ENCODE measurements around the gene RNF6. TPM values are rescaled to one million over a fixed set of nuclear protein-coding genes. Genes with fewer than 3 reads are reported as not detected.

RNF6 gene
- 13.8 and 21.2 TPM in 2 replicates for polyA plus RNA-seq (2012; rRNA removed)
- 23.1 and 25.3 TPM in 2 replicates for polyA plus RNA-seq (2012; cell fraction: cytosol; rRNA removed)
- 8.1 and 15.1 TPM in 2 replicates for polyA plus RNA-seq (2012; cell fraction: nucleus; rRNA removed)

DNA sequence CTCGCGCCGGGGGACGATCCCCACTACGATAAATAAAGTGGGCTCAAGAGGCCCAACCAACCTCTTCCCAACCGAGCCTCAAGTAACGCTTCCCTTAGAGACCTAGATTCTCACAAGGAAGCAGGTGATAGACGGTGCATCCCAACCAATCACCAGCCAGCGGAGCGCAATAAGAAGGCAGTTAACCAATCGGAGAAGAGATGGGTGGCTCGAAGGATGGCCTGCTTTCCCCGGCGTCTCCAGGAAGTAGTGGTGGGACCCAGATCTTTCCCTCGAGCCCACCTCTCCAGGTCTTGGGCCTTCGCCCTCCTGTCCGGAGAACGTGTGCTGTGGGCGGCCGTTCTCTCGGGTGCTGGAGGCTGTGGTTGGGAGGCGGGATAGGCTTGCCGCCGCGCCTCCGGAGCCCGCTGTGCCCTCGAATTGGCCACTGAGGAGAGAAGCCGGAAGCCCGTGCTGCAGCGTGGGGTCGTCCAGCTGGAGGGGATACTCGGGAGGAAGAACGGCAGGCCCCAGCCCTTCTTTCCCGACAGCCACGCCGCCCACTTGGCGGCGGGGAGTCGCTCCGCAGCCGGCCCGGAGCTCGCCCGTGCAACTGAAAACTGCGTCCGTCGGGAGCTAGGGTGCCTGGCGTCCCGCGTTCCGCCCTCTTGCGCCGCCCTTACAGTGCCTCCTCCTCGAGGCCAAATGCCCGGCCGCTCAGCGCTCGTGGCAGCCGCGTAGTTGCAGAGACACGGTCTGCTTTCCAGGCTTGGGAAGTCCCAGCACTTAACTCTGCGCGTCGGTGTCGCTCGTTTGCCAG is at the start of gene RNF6:
Gene RNF6 (minus strand): TSS at position 594 of the 799 bp plus-strand sequence. CDS start 2,665 bp downstream, outside the sequence.
- no peaks in the 10 kb centered on the region for H3K9me3 ChIP-seq
- H3K4me3 ChIP-seq (ENCODE audit: low read depth in 2 of 2, low read length in 1 of 2), result peak within 1 kb of the TSS; percentile 82 to 88
- POLR2A ChIA-PET, result interaction anchor here (0.8 to 1.4 kb wide), 4 partner anchors 15 to 1049 kb away, joined by 3 to 4 read pairs (median 4); partner anchors contain the start of gene RASL11A
- H3K27me3 ChIP-seq (ENCODE audit: insufficient read depth), result no peaks in the 10 kb centered on the region
- H3K4me2 ChIP-seq, result peak within 1 kb of the TSS; percentile 77
- H3K36me3 ChIP-seq (replicated peaks in 1 of 2; ENCODE audit: control insufficient read depth in 1 of 2, insufficient read depth in 2 of 2, low read length in 1 of 2), result peaks cover 35 to 38% of the 10 kb centered on the region in 2 experiments
- peak within 1 kb of the TSS; percentile 99 for H3K9ac ChIP-seq
- CTCF ChIA-PET, result interaction anchor here (1.0 to 2.3 kb wide), 3 partner anchors 37 to 477 kb away, joined by 3 to 7 read pairs (median 5); no protein-coding TSS in a partner anchor
- H3K27ac ChIP-seq (ENCODE audit: low read depth in 2 of 2, low read length in 1 of 2), result peak within 1 kb of the TSS; percentile 95 to 98
- H3K9me2 ChIP-seq, result no peaks in the 10 kb centered on the region
- no peaks in the 10 kb centered on the region for H4K20me1 ChIP-seq (ENCODE audit: insufficient read depth)
- peak within 1 kb of the TSS; percentile 94 for H2AFZ ChIP-seq (ENCODE audit: low read depth)
- H3K79me2 ChIP-seq (ENCODE audit: insufficient read depth), result peaks cover 25% of the 10 kb centered on the region
- under 1% methylated on average over 31 of the region's 67 CpGs for WGBS (ENCODE audit: low lambda C conversion rate)
- peaks cover 10% of the 10 kb centered on the region for H3F3A ChIP-seq (replicated peaks; ENCODE audit: insufficient read depth)
- H3K4me1 ChIP-seq (ENCODE audit: control insufficient read depth in 1 of 2, insufficient read depth in 2 of 2, low read depth in 1 of 2, low read length in 1 of 2), result peaks cover 0 to 10% of the 10 kb centered on the region in 2 experiments; a peak in 3 of 4 replicates
- DNase-seq, result peak; percentile 95
- TF ChIP-seq TEAD4 (IDR thresholded peaks at IDR 0.05; ENCODE audit: borderline replicate concordance, insufficient read depth), result no peak
- no peak for TF ChIP-seq NRF1 (IDR thresholded peaks at IDR 0.05; ENCODE audit: low read depth, low read length)
- TF ChIP-seq MEF2A (IDR thresholded peaks at IDR 0.05; ENCODE audit: borderline replicate concordance, low read depth), result no peak
- TF ChIP-seq, protein P1, sequence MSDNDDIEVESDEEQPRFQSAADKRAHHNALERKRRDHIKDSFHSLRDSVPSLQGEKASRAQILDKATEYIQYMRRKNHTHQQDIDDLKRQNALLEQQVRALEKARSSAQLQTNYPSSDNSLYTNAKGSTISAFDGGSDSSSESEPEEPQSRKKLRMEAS (IDR thresholded peaks at IDR 0.05; ENCODE audit: low read depth), result peak; percentile 75
- TF ChIP-seq, protein P2, sequence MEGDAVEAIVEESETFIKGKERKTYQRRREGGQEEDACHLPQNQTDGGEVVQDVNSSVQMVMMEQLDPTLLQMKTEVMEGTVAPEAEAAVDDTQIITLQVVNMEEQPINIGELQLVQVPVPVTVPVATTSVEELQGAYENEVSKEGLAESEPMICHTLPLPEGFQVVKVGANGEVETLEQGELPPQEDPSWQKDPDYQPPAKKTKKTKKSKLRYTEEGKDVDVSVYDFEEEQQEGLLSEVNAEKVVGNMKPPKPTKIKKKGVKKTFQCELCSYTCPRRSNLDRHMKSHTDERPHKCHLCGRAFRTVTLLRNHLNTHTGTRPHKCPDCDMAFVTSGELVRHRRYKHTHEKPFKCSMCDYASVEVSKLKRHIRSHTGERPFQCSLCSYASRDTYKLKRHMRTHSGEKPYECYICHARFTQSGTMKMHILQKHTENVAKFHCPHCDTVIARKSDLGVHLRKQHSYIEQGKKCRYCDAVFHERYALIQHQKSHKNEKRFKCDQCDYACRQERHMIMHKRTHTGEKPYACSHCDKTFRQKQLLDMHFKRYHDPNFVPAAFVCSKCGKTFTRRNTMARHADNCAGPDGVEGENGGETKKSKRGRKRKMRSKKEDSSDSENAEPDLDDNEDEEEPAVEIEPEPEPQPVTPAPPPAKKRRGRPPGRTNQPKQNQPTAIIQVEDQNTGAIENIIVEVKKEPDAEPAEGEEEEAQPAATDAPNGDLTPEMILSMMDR (IDR thresholded peaks at IDR 0.05), result no peak; the same call in 1 of the 2 replicates
- TF ChIP-seq YY1 (IDR thresholded peaks at IDR 0.05; ENCODE audit: low read depth), result peak; percentile 66
- peak; percentile 53 for TF ChIP-seq POLR2AphosphoS5 (IDR thresholded peaks at IDR 0.05; ENCODE audit: low read depth, low read length)
- TF ChIP-seq, protein P3, sequence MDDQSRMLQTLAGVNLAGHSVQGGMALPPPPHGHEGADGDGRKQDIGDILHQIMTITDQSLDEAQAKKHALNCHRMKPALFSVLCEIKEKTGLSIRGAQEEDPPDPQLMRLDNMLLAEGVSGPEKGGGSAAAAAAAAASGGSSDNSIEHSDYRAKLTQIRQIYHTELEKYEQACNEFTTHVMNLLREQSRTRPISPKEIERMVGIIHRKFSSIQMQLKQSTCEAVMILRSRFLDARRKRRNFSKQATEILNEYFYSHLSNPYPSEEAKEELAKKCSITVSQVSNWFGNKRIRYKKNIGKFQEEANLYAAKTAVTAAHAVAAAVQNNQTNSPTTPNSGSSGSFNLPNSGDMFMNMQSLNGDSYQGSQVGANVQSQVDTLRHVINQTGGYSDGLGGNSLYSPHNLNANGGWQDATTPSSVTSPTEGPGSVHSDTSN (IDR thresholded peaks at IDR 0.05), result peak; percentile 99
- TF ChIP-seq RXRA (IDR thresholded peaks at IDR 0.05; ENCODE audit: borderline replicate concordance, low read depth), result no peak
- TF ChIP-seq JUND (IDR thresholded peaks at IDR 0.05), result no peak
- TF ChIP-seq SMC3 (IDR thresholded peaks at IDR 0.05; ENCODE audit: low read depth, low read length), result no peak
- TF ChIP-seq GABPA (IDR thresholded peaks at IDR 0.05; ENCODE audit: low read depth), result peak; percentile 77
- TF ChIP-seq FOXJ3 (CRISPR knock-in tag; IDR thresholded peaks at IDR 0.05), result peak; percentile 38; the same call in 1 of the 2 replicates
- TF ChIP-seq MXI1 (IDR thresholded peaks at IDR 0.05; ENCODE audit: low read depth, low read length), result peak; percentile 52
- no peak for TF ChIP-seq EZH2phosphoT487 (IDR thresholded peaks at IDR 0.05; ENCODE audit: borderline replicate concordance, low read depth)
- TF ChIP-seq, protein P4, sequence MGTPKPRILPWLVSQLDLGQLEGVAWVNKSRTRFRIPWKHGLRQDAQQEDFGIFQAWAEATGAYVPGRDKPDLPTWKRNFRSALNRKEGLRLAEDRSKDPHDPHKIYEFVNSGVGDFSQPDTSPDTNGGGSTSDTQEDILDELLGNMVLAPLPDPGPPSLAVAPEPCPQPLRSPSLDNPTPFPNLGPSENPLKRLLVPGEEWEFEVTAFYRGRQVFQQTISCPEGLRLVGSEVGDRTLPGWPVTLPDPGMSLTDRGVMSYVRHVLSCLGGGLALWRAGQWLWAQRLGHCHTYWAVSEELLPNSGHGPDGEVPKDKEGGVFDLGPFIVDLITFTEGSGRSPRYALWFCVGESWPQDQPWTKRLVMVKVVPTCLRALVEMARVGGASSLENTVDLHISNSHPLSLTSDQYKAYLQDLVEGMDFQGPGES (IDR thresholded peaks at IDR 0.05; ENCODE audit: low read depth, low read length), result peak; percentile 76
- TF ChIP-seq, protein P5, sequence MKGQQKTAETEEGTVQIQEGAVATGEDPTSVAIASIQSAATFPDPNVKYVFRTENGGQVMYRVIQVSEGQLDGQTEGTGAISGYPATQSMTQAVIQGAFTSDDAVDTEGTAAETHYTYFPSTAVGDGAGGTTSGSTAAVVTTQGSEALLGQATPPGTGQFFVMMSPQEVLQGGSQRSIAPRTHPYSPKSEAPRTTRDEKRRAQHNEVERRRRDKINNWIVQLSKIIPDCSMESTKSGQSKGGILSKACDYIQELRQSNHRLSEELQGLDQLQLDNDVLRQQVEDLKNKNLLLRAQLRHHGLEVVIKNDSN (IDR thresholded peaks at IDR 0.05; ENCODE audit: borderline replicate concordance, low read depth), result no peak; the same call in 1 of the 2 replicates
- TF ChIP-seq EP300 (IDR thresholded peaks at IDR 0.05; ENCODE audit: borderline replicate concordance in 1 of 2, low read depth in 1 of 2, low read length in 1 of 2), result no peak; a peak in 1 of 4 replicates
- TF ChIP-seq, protein P6, sequence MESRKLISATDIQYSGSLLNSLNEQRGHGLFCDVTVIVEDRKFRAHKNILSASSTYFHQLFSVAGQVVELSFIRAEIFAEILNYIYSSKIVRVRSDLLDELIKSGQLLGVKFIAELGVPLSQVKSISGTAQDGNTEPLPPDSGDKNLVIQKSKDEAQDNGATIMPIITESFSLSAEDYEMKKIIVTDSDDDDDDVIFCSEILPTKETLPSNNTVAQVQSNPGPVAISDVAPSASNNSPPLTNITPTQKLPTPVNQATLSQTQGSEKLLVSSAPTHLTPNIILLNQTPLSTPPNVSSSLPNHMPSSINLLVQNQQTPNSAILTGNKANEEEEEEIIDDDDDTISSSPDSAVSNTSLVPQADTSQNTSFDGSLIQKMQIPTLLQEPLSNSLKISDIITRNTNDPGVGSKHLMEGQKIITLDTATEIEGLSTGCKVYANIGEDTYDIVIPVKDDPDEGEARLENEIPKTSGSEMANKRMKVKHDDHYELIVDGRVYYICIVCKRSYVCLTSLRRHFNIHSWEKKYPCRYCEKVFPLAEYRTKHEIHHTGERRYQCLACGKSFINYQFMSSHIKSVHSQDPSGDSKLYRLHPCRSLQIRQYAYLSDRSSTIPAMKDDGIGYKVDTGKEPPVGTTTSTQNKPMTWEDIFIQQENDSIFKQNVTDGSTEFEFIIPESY (IDR thresholded peaks at IDR 0.05; ENCODE audit: borderline replicate concordance, low read depth), result no peak
- no peak for TF ChIP-seq GATA2 (CRISPR knock-in tag; IDR thresholded peaks at IDR 0.05)
